Left ventricle myocardium inferior (tissue), 1 donor: ENCODE results near the gene PHYKPL. TPM values are rescaled to one million over a fixed set of nuclear protein-coding genes. Genes with fewer than 3 reads are reported as not detected.

Experiments
- DNase-seq: peaks from one replicate; pipeline ENCODE4 v3.0.0-alpha.2; 2020
- H3K27ac ChIP-seq: fragments of 200-600 bp; replicated peaks from 2 replicates; pipeline ENCODE4 v1.8.0; 2021
- H3K27me3 ChIP-seq: fragments of 200-600 bp; 2 replicates; pipeline ENCODE4 v1.8.0; 2021; ENCODE audit warnings: low read depth
- H3K36me3 ChIP-seq: fragments of 200-600 bp; 2 replicates; pipeline ENCODE4 v1.8.0; 2021
- H3K4me1 ChIP-seq: fragments of 200-600 bp; 2 replicates; pipeline ENCODE4 v1.8.0; 2021
- H3K4me3 ChIP-seq: fragments of 200-600 bp; 2 replicates; pipeline ENCODE4 v1.8.0; 2021; ENCODE audit warnings: mild to moderate bottlenecking, moderate library complexity
- H3K9me3 ChIP-seq: fragments of 200-600 bp; replicated peaks from 2 replicates; pipeline ENCODE4 v1.8.0; 2021
- CTCF ChIP-seq: fragments of 200-600 bp; IDR thresholded peaks from 2 replicates; pipeline ENCODE4 v1.8.0; 2021; ENCODE audit warnings: antibody characterized with exemption, mild to moderate bottlenecking, borderline replicate concordance
- intact Hi-C: fragments of 100-400 bp; cut with micrococcal nuclease; formaldehyde crosslinking; loops from one replicate; pipeline ENCODE4 v1.11.0; 2022
- total RNA-seq: library from RNA; stranded (reverse); fragmentation: NEBNext Ultra II Directional; extraction: Animal tissue kit (Norgen Biotek cat#: 25700); gene quantifications from one replicate; pipeline ENCODE4 v1.2.1, GENCODE V29; 2021
- donor health status: DM: no; HTN: yes; CAD: no; lungs with severe emphysema.

The PHYKPL gene
- total RNA-seq, 1 donor from 2014 or later = 34.0 TPM

GRCh38 chr5:178186427-178186826 lies 46.2 kb downstream of the PHYKPL start:
- H3K4me3 ChIP-seq = no peak overlapping the region
- no peak for TF ChIP-seq CTCF
- H3K27ac ChIP-seq = no peak overlapping the region
- no peaks in the 10 kb centered on the region for H3K4me1 ChIP-seq
- intact Hi-C loops = no loop called here
- H3K9me3 ChIP-seq = no peaks in the 10 kb centered on the region
- H3K27me3 ChIP-seq = peaks cover 41% of the 10 kb centered on the region
- DNase-seq = no peak
- H3K36me3 ChIP-seq = no peaks in the 10 kb centered on the region

GRCh38 chr5:178182158-178182876 lies 50.3 kb downstream of the PHYKPL start:
- H3K27ac ChIP-seq = no peak overlapping the region
- no peak for TF ChIP-seq CTCF
- no peaks in the 10 kb centered on the region for H3K4me1 ChIP-seq
- H3K9me3 ChIP-seq = no peaks in the 10 kb centered on the region
- intact Hi-C loops = no loop called here
- no peak for DNase-seq
- no peak overlapping the region for H3K4me3 ChIP-seq
- no peaks in the 10 kb centered on the region for H3K36me3 ChIP-seq
- H3K27me3 ChIP-seq = peaks cover 33% of the 10 kb centered on the region

GRCh38 chr5:178180141-178180863 lies 52.3 kb downstream of the PHYKPL start:
- no peaks in the 10 kb centered on the region for H3K4me1 ChIP-seq
- intact Hi-C loops = no loop called here
- no peaks in the 10 kb centered on the region for H3K36me3 ChIP-seq
- no peak for TF ChIP-seq CTCF
- peaks cover 33% of the 10 kb centered on the region for H3K27me3 ChIP-seq
- no peak overlapping the region for H3K4me3 ChIP-seq
- H3K27ac ChIP-seq = no peak overlapping the region
- no peak for DNase-seq
- H3K9me3 ChIP-seq = no peaks in the 10 kb centered on the region

GRCh38 chr5:178177569-178177968 lies 55.0 kb downstream of the PHYKPL start:
- intact Hi-C loops = no loop called here
- Histone ChIP-seq H3K9me3 (no peaks in the 10 kb centered on the region), H3K4me3 (no peak overlapping the region), H3K4me1 (no peaks in the 10 kb centered on the region), H3K27me3 (peaks cover 31% of the 10 kb centered on the region), H3K36me3 (no peaks in the 10 kb centered on the region), H3K27ac (no peak overlapping the region)
- TF ChIP-seq CTCF = no peak
- DNase-seq = no peak

GRCh38 chr5:178176791-178177190 lies 55.8 kb downstream of the PHYKPL start:
- Histone ChIP-seq H3K27ac (no peak overlapping the region), H3K4me1 (no peaks in the 10 kb centered on the region), H3K36me3 (no peaks in the 10 kb centered on the region), H3K4me3 (no peak overlapping the region), H3K27me3 (peaks cover 23% of the 10 kb centered on the region), H3K9me3 (no peaks in the 10 kb centered on the region)
- no peak for TF ChIP-seq CTCF
- DNase-seq = no peak
- intact Hi-C loops = no loop called here
